GM21381 (cell line): ENCODE measurements around the gene PCNX4.
A peak's percentile ranks its signal among the peaks of the same experiment; 100 is the strongest.

Experiments used
- ATAC-seq: cut with Tn5 transposase; IDR thresholded peaks from one replicate; pipeline ENCODE4 v1.9.1; 2021; ENCODE audit warnings: mild to moderate bottlenecking, moderate library complexity; ENCODE audit not compliant: unreplicated experiment

Gene PCNX4

GRCh38 chr14:60204843-60205774 lies 113.4 kb downstream of the PCNX4 start:
- ATAC-seq = peak; percentile 47

- ATAC-seq = no peak
These were observed 114.5 kb downstream of the PCNX4 start for GRCh38 chr14:60206249-60206670.

- no peak for ATAC-seq
These were observed 115.3 kb downstream of the PCNX4 start for GRCh38 chr14:60206837-60207533.

- no peak for ATAC-seq
These were observed 119.0 kb downstream of the PCNX4 start for GRCh38 chr14:60210703-60211102.

GRCh38 chr14:60211153-60211552 lies 119.4 kb downstream of the PCNX4 start:
- ATAC-seq = no peak

- peak; percentile 92 for ATAC-seq
These were observed 121.0 kb downstream of the PCNX4 start for GRCh38 chr14:60212503-60213371.

- no peak for ATAC-seq
These were observed 122.3 kb downstream of the PCNX4 start for GRCh38 chr14:60214003-60214402.

- ATAC-seq = no peak
These were observed 122.8 kb downstream of the PCNX4 start for GRCh38 chr14:60214415-60215126.

GRCh38 chr14:60215127-60215444 lies 123.4 kb downstream of the PCNX4 start:
- ATAC-seq = no peak

GRCh38 chr14:60215520-60216420 lies 124.0 kb downstream of the PCNX4 start:
- no peak for ATAC-seq

- ATAC-seq = no peak
These were observed 126.0 kb downstream of the PCNX4 start for GRCh38 chr14:60217713-60218112.
